Erythroblast (primary cell): Measurements from ENCODE around the gene COPA.
A peak's percentile ranks its signal among the peaks of the same experiment; 100 is the strongest.

Experiments used
- DNase-seq, 2 experiments: peaks; one replicate each; lab custom pipeline; 2025; lab: John Stamatoyannopoulos, UW
- GATA1 ChIP-seq: IDR thresholded peaks from 2 replicates; pipeline ENCODE4 v1.6.1; 2011; ENCODE audit warnings: low read depth, mild to moderate bottlenecking, control low read depth, low read length, moderate library complexity
- POLR2A ChIP-seq: IDR thresholded peaks from 2 replicates; pipeline ENCODE4 v1.6.1; 2011; ENCODE audit warnings: mild to moderate bottlenecking, low read length

Gene COPA

GRCh38 chr1:160261556-160261892 lies 81.5 kb downstream of the COPA start:
- no peak for TF ChIP-seq POLR2A
- TF ChIP-seq GATA1, result no peak
- DNase-seq, result peak; percentile 82 to 91

- peak; percentile 36 to 68 for DNase-seq
- TF ChIP-seq GATA1, result no peak
- TF ChIP-seq POLR2A, result no peak
Observed at GRCh38 chr1:160260406-160261382, 82.4 kb downstream of the COPA start.

- TF ChIP-seq GATA1 (no peak), POLR2A (no peak)
- DNase-seq, result no peak
Observed at GRCh38 chr1:160258177-160258798, 84.8 kb downstream of the COPA start.

GRCh38 chr1:160257411-160258015 lies 85.5 kb downstream of the COPA start:
- no peak for DNase-seq
- no peak for TF ChIP-seq POLR2A
- no peak for TF ChIP-seq GATA1

GRCh38 chr1:160256396-160257046 lies 86.5 kb downstream of the COPA start:
- TF ChIP-seq POLR2A (no peak), GATA1 (no peak)
- peak; percentile 84 to 86 for DNase-seq

GRCh38 chr1:160255781-160256300 lies 87.2 kb downstream of the COPA start:
- no peak for TF ChIP-seq POLR2A
- TF ChIP-seq GATA1, result no peak
- DNase-seq, result no peak

- TF ChIP-seq GATA1, result no peak
- TF ChIP-seq POLR2A, result no peak
- DNase-seq, result peak; percentile 73 to 80
Observed at GRCh38 chr1:160251687-160252526, 91.1 kb downstream of the COPA start.

- TF ChIP-seq GATA1, result no peak
- no peak for DNase-seq
Observed at GRCh38 chr1:160251011-160251410, 92.0 kb downstream of the COPA start.

- no peak for DNase-seq
- TF ChIP-seq GATA1 (no peak), POLR2A (no peak)
Observed at GRCh38 chr1:160247053-160247452, 96.0 kb downstream of the COPA start.

GRCh38 chr1:160245434-160245833 lies 97.6 kb downstream of the COPA start:
- peak in 1 of 2 experiments; percentile 9 for DNase-seq
- TF ChIP-seq POLR2A (no peak), GATA1 (no peak)

- DNase-seq, result no peak
- TF ChIP-seq POLR2A (no peak), GATA1 (no peak)
Observed at GRCh38 chr1:160244209-160244608, 98.8 kb downstream of the COPA start.

- TF ChIP-seq POLR2A (no peak), GATA1 (no peak)
- no peak for DNase-seq
Observed at GRCh38 chr1:160243767-160244166, 99.3 kb downstream of the COPA start.
